Spleen (tissue), 7 donors: ENCODE measurements around the gene GJA5.

Source experiments
- CTCF ChIP-seq, 11 experiments: fragments of 200-600 bp in 7 of 11; fragments of 450-650 bp in 4 of 11; sonication (generic) in 4 of 11; IDR thresholded peaks in 8 of 11; conservative IDR thresholded peaks in 3 of 11; 1 replicate in 7 of 11; 2 replicates in 4 of 11; pipeline versions ENCODE4 v1.4.0 to v1.8.0; 2016 to 2021; ENCODE audit warnings: antibody characterized with exemption in 11 of 11, inconsistent platforms in 4 of 11, mild to moderate bottlenecking in 1 of 11
- POLR2A ChIP-seq, 3 donors: fragments of 450-650 bp; IDR thresholded peaks; one replicate each; pipeline ENCODE4 v1.5.1; 2017; ENCODE audit warnings: antibody characterized with exemption in 3 of 3, mild to moderate bottlenecking in 1 of 3
- donor health status: DM: no; HTN: no; CAD: no; lungs with moderate emphysema.
- donor health status: DM: no; HTN: no; CAD: no.
- donor health status: DM: no; HTN: no; CAD: no.

- TF ChIP-seq CTCF (IDR thresholded peaks at IDR 0.05 in 8 of 11, conservative IDR thresholded peaks at IDR 0.05 in 3 of 11) (no peak), POLR2A (IDR thresholded peaks at IDR 0.05) (no peak)
These were observed 43.2 kb downstream of the GJA5 start for GRCh38 chr1:147717051-147717705.
